ENCODE results near the gene ITGAD.
"Not testable (repeated sequence)": the region's sequence is repeated elsewhere in the genome, so short reads cannot be mapped to it uniquely, and the experiment has no call there.

- TF ChIP-seq CTCF (IDR thresholded peaks at IDR 0.05; ENCODE audit: low read depth, low read length); EZH2phosphoT487 (IDR thresholded peaks at IDR 0.05; ENCODE audit: low read depth): not testable (repeated sequence)
Measured at GRCh38 chr16:31445931-31446330, 52.8 kb downstream of the ITGAD start.

Measured in OCI-LY3 (cell line).